GM23338 (cell line): Measurements from ENCODE around the gene MVB12B. TPM values are rescaled to one million over a fixed set of nuclear protein-coding genes. Genes with fewer than 3 reads are reported as not detected.

Experiments
- ATAC-seq: fragments of 200-7000 bp; cut with Tn5 transposase; 3 replicates; pipeline ENCODE4 v1.9.1; 2020
- DNase-seq: peaks from one replicate; pipeline ENCODE4 v3.0.0-alpha.2; 2015; ENCODE audit warnings: low spot score
- H2AFZ ChIP-seq: fragments of 200-600 bp; sonication (generic); 2 replicates; pipeline ENCODE4 v1.8.0; 2016; ENCODE audit warnings: antibody characterized with exemption, mild to moderate bottlenecking, moderate library complexity
- H3F3A ChIP-seq: fragments of 200-600 bp; sonication (generic); replicated peaks from 2 replicates; pipeline ENCODE4 v1.8.0; 2017; ENCODE audit warnings: antibody characterized with exemption, mixed run types, low read depth
- H3K27ac ChIP-seq: fragments of 200-600 bp; sonication (generic); 2 replicates; pipeline ENCODE4 v1.6.1; 2016; ENCODE audit warnings: low read depth
- H3K27me3 ChIP-seq: fragments of 200-600 bp; sonication (generic); 2 replicates; pipeline ENCODE4 v1.8.0; 2016; ENCODE audit warnings: mild to moderate bottlenecking, mixed run types, moderate library complexity; ENCODE audit not compliant: insufficient read depth
- H3K36me3 ChIP-seq: fragments of 200-600 bp; sonication (generic); 2 replicates; pipeline ENCODE4 v1.8.0; 2016; ENCODE audit warnings: mild to moderate bottlenecking; ENCODE audit not compliant: insufficient read depth
- H3K4me1 ChIP-seq: fragments of 200-600 bp; sonication (generic); 2 replicates; pipeline ENCODE4 v1.8.0; 2016; ENCODE audit warnings: mild to moderate bottlenecking, moderate library complexity; ENCODE audit not compliant: insufficient read depth
- H3K4me2 ChIP-seq: fragments of 200-600 bp; sonication (generic); 2 replicates; pipeline ENCODE4 v1.7.1; 2017; ENCODE audit warnings: mixed run types
- H3K4me3 ChIP-seq: fragments of 200-600 bp; sonication (generic); 2 replicates; pipeline ENCODE4 v1.6.1; 2016; ENCODE audit warnings: mixed run types
- H3K79me2 ChIP-seq: fragments of 200-600 bp; sonication (generic); replicated peaks from 2 replicates; pipeline ENCODE4 v1.8.0; 2017; ENCODE audit warnings: mild to moderate bottlenecking; ENCODE audit not compliant: insufficient read depth
- H3K9me2 ChIP-seq: fragments of 200-600 bp; sonication (generic); 2 replicates; pipeline ENCODE4 v1.8.0; 2017; ENCODE audit not compliant: insufficient read depth
- H4K20me1 ChIP-seq: fragments of 200-600 bp; sonication (generic); replicated peaks from 2 replicates; pipeline ENCODE4 v1.8.0; 2017; ENCODE audit warnings: mild to moderate bottlenecking; ENCODE audit not compliant: insufficient read depth
- H3K27ac Mint-ChIP-seq: 2 replicates; pipeline ENCODE4 v1.8.0; 2020; ENCODE audit warnings: inconsistent platforms, mild to moderate bottlenecking, moderate library complexity, mixed read lengths
- H3K27me3 Mint-ChIP-seq: 3 replicates; pipeline ENCODE4 v1.8.0; 2022; ENCODE audit warnings: low read depth, mild to moderate bottlenecking, moderate library complexity, mixed read lengths, inconsistent platforms; ENCODE audit not compliant: insufficient read depth, poor library complexity
- H3K36me3 Mint-ChIP-seq: 3 replicates; pipeline ENCODE4 v1.8.0; 2021; ENCODE audit warnings: low read depth, mild to moderate bottlenecking, inconsistent platforms, moderate library complexity, mixed read lengths
- H3K4me1 Mint-ChIP-seq: 3 replicates; pipeline ENCODE4 v1.8.0; 2020; ENCODE audit warnings: mild to moderate bottlenecking, inconsistent platforms, mixed read lengths
- H3K4me3 Mint-ChIP-seq: 3 replicates; pipeline ENCODE4 v1.8.0; 2021; ENCODE audit warnings: moderate library complexity, mild to moderate bottlenecking, inconsistent platforms, mixed read lengths
- H3K9me3 Mint-ChIP-seq: 3 replicates; pipeline ENCODE4 v1.8.0; 2020; ENCODE audit warnings: moderate library complexity, mild to moderate bottlenecking, inconsistent platforms, mixed read lengths
- CREB1 ChIP-seq: fragments of 250-450 bp; sonication (Bioruptor Pico); IDR thresholded peaks from 2 replicates; pipeline ENCODE4 v1.5.0; 2020; ENCODE audit warnings: low read depth, mild to moderate bottlenecking, moderate library complexity
- ETS1 ChIP-seq: IDR thresholded peaks from 2 replicates; pipeline ENCODE4 v1.6.1; 2016; ENCODE audit warnings: antibody characterized with exemption
- EZH2 ChIP-seq: fragments of 200-600 bp; sonication (generic); IDR thresholded peaks from one replicate; pipeline ENCODE4 v1.8.0; 2017; ENCODE audit warnings: antibody characterized with exemption, mild to moderate bottlenecking, low read depth; ENCODE audit not compliant: unreplicated experiment
- EZH2phosphoT487 ChIP-seq: fragments of 200-600 bp; sonication (generic); IDR thresholded peaks from one replicate; pipeline ENCODE4 v1.8.1; 2018; ENCODE audit warnings: antibody characterized with exemption; ENCODE audit not compliant: unreplicated experiment
- JUNB ChIP-seq: IDR thresholded peaks from one replicate; pipeline ENCODE4 v1.6.1; 2016; ENCODE audit warnings: antibody characterized with exemption; ENCODE audit not compliant: unreplicated experiment
- POLR2AphosphoS5 ChIP-seq: IDR thresholded peaks from 2 replicates; pipeline ENCODE4 v1.6.1; 2016; ENCODE audit warnings: antibody characterized with exemption, low read depth
- REST ChIP-seq: IDR thresholded peaks from one replicate; pipeline ENCODE4 v1.6.1; 2018; ENCODE audit warnings: antibody characterized with exemption; ENCODE audit not compliant: unreplicated experiment
- STAT1 ChIP-seq: IDR thresholded peaks from one replicate; pipeline ENCODE4 v1.6.1; 2016; ENCODE audit warnings: antibody characterized with exemption; ENCODE audit not compliant: unreplicated experiment
- ZNF114 ChIP-seq: fragments of 250-450 bp; sonication (Bioruptor Pico); IDR thresholded peaks from 2 replicates; pipeline ENCODE4 v1.5.0; 2020; ENCODE audit warnings: mild to moderate bottlenecking, moderate library complexity
- ZNF331 ChIP-seq: fragments of 250-450 bp; sonication (Bioruptor Pico); IDR thresholded peaks from 2 replicates; pipeline ENCODE4 v1.5.0; 2020; ENCODE audit warnings: low read depth, mild to moderate bottlenecking, moderate library complexity
- ZNF462 ChIP-seq: fragments of 250-450 bp; sonication (Bioruptor Pico); IDR thresholded peaks from 2 replicates; pipeline ENCODE4 v1.5.0; 2020; ENCODE audit warnings: mild to moderate bottlenecking, moderate library complexity
- polyA plus RNA-seq: library from polyadenylated mRNA; unstranded; fragments of >200 nt; fragmentation: Nextera tagmentation; extraction: Ambion mirVana; gene quantifications from 2 replicates; pipeline ENCODE4 v1.2.1, GENCODE V29; 2016
- total RNA-seq: library from RNA; depleted of rRNA; stranded (reverse); fragments of >200 nt; shearing (Covaris generic); gene quantifications from 2 replicates; pipeline ENCODE4 v1.2.3, GENCODE V29; 2014

Gene MVB12B
- total and polyA plus RNA-seq, 2 experiments from 2014 or later = 1.9 to 6.6 TPM

- no peak overlapping the region for H3K4me3 Mint-ChIP-seq
Measured at GRCh38 chr9:126363847-126364671, 37.4 kb downstream of the MVB12B start.

More at GRCh38 chr9:126363847-126364671, 37.4 kb downstream of the MVB12B start:
- Mint-ChIP-seq H3K27ac (no peak overlapping the region), H3K27me3 (peaks cover 1% of the 10 kb centered on the region), H3K9me3 (peaks cover 19% of the 10 kb centered on the region; the same call in 2 of the 3 replicates), H3K4me1 (peaks cover 14% of the 10 kb centered on the region), H3K36me3 (peaks cover 17% of the 10 kb centered on the region; the same call in 2 of the 3 replicates)
- Histone ChIP-seq H4K20me1 (no peaks in the 10 kb centered on the region), H3K9me2 (no peaks in the 10 kb centered on the region), H3K4me1 (no peaks in the 10 kb centered on the region), H3K79me2 (no peaks in the 10 kb centered on the region), H3K4me3 (no peak overlapping the region), H3K27ac (no peak overlapping the region), H2AFZ (no peak overlapping the region), H3K27me3 (no peaks in the 10 kb centered on the region), H3F3A (no peaks in the 10 kb centered on the region), H3K36me3 (no peaks in the 10 kb centered on the region), H3K4me2 (no peak overlapping the region)
- TF ChIP-seq ETS1 (no peak), ZNF462 (CRISPR knock-in tag) (no peak), CREB1 (CRISPR knock-in tag) (no peak), EZH2 (no peak), ZNF331 (no peak), JUNB (no peak), REST (no peak), STAT1 (no peak), POLR2AphosphoS5 (no peak), EZH2phosphoT487 (no peak), ZNF114 (CRISPR knock-in tag) (no peak)
- DNase-seq = no peak
- no peak for ATAC-seq
